ENCODE data around the gene XIST. TPM values are rescaled to one million over a fixed set of nuclear protein-coding genes. Genes with fewer than 3 reads are reported as not detected.

The XIST gene
- total RNA-seq (2013; cell fraction: nucleolus; rRNA removed) = 4,039 and 4,200 TPM in 2 replicates
- total RNA-seq (2014; rRNA removed) (77.3 and 93.1 TPM in 2 replicates), total RNA-seq (2014; rRNA removed; fragmentation: Illumina TruSeq; extraction: Trizol) (105 and 119 TPM in 2 replicates), total RNA-seq (2021) (154 and 170 TPM in 2 replicates), polyA plus RNA-seq (2011; rRNA removed) (787 and 1,031 TPM in 2 replicates), polyA plus RNA-seq (2014; fragmentation: Illumina TruSeq; extraction: Trizol) (322 and 429 TPM in 2 replicates), polyA plus RNA-seq (2014; fragmentation: Nextera tagmentation; extraction: Ambion mirVana) (10 to 100 TPM; 53.4 to 77.6 TPM), polyA plus RNA-seq (2014; rRNA removed) (215 and 227 TPM in 2 replicates), polyA plus RNA-seq (2016; fragmentation: Nextera tagmentation; extraction: Ambion mirVana) (10 to 100 TPM; 39.1 to 41.6 TPM), polyA minus RNA-seq (2011; rRNA and poly(A)+ RNA removed) (481 and 554 TPM in 2 replicates), Bru-seq, nascent RNA (percentile 99 among the genes with signal in this experiment), BruChase-seq, experiment 1, labeled RNA remaining after a 6-hour chase (percentile 100 among the genes with signal in this experiment), BruChase-seq, experiment 2, labeled RNA remaining after a 2-hour chase (percentile 100 among the genes with signal in this experiment)
- polyA plus RNA-seq (2011; ENCODE audit: low read depth) = 133 TPM
- 6.1 and 6.2 TPM in 2 replicates for polyA plus RNA-seq (2011; cell fraction: cytosol; rRNA removed)
- polyA plus RNA-seq (2011; cell fraction: nucleus; rRNA removed) = 2,765 and 5,125 TPM in 2 replicates
- 262 and 278 TPM in 2 replicates for polyA plus RNA-seq (2012)
- polyA minus RNA-seq (2011; cell fraction: cytosol; rRNA and poly(A)+ RNA removed) = 7.1 and 9.0 TPM in 2 replicates
- 1,025 and 1,734 TPM in 2 replicates for polyA minus RNA-seq (2011; cell fraction: nucleus; rRNA and poly(A)+ RNA removed)
- long read RNA-seq, experiment 1, partial matches to known transcripts = 1 of 5 reads
- long read RNA-seq, experiment 1, other reads (novel, unspliced or antisense) = 4 of 5 reads
- long read RNA-seq, experiment 2, full-length matches to known transcripts = 1 of 72 reads
- long read RNA-seq, experiment 2, partial matches to known transcripts = 6 of 72 reads
- long read RNA-seq, experiment 2, other reads (novel, unspliced or antisense) = 65 of 72 reads

DNA sequence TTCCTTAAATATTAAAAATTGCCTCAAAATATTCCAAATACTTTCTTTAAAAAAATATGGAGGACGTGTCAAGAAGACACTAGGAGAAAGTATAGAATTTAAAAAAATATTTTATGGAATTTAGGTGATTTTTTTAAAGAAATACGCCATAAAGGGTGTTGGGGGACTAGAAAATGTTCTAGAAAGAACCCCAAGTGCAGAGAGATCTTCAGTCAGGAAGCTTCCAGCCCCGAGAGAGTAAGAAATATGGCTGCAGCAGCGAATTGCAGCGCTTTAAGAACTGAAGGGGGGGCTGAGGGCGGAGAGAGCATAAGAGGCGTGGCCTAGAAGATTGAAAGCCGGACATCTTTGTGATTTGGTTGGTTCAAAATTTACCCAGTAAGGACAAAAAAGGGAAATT, at the start of gene XIST:
TSS of gene XIST (minus strand) at position 248 of the 400 bp plus-strand sequence.
- Histone ChIP-seq H4K20me1 (ENCODE audit: control insufficient read depth, insufficient read depth) (no peaks in the 10 kb centered on the region), H3K4me1 (ENCODE audit: control insufficient read depth, insufficient read depth, low read length) (no peaks in the 10 kb centered on the region), H3K79me2 (ENCODE audit: control insufficient read depth, insufficient read depth, low read length) (peaks cover 45% of the 10 kb centered on the region), H3K9me3 (replicated peaks; ENCODE audit: control insufficient read depth, insufficient read depth, low read length) (no peaks in the 10 kb centered on the region), H3K9ac (ENCODE audit: control insufficient read depth, insufficient read depth, low read length) (peak within 1 kb of the TSS; percentile 81), H3K36me3 (ENCODE audit: control insufficient read depth in 2 of 2, insufficient read depth in 2 of 2, low read length in 1 of 2) (no peaks in the 10 kb centered on the region), H2AFZ (ENCODE audit: control insufficient read depth, low read depth, low read length) (peak within 1 kb of the TSS; percentile 1; the same call in 1 of the 2 replicates), H3K4me3 (peak within 1 kb of the TSS; percentile 79), H3K27me3 (replicated peaks in 1 of 2; ENCODE audit: control insufficient read depth in 2 of 2, insufficient read depth in 2 of 2, low read length in 1 of 2) (no peaks in the 10 kb centered on the region), H3K27ac (ENCODE audit: control insufficient read depth, insufficient read depth) (peak within 1 kb of the TSS; percentile 70), H3K4me2 (ENCODE audit: control insufficient read depth, insufficient read depth) (no peak within 1 kb of the TSS)
- RAD21 ChIA-PET (ENCODE audit: unreplicated experiment) = interaction anchor here (0.7 to 2.0 kb wide), 4 partner anchors 163 to 281 kb away, joined by 3 to 4 read pairs (median 4); no protein-coding TSS in a partner anchor
- FAIRE-seq (peak; percentile 70), DNase-seq (ENCODE audit: low read depth, low spot score) (peak; percentile 52), ATAC-seq (peak; percentile 42)
- no TSS peak for BruUV-seq (replicated peaks)
- CTCF ChIA-PET = interaction anchor here (1.0 to 1.7 kb wide), 2 partner anchors 12 to 161 kb away, joined by 3 read pairs; no protein-coding TSS in a partner anchor
- POLR2A ChIA-PET = no interaction called here
- SMC1A ChIA-PET (ENCODE audit: uncharacterized antibody, unreplicated experiment) = interaction anchor here (1.2 to 3.5 kb wide), 4 partner anchors 17 to 281 kb away, joined by 3 to 27 read pairs (median 5); no protein-coding TSS in a partner anchor
- intact Hi-C loops (cut with micrococcal nuclease; ENCODE audit: unreplicated experiment) (no loop called here), in situ Hi-C loops (cut with MboI) (loop anchor here (10.0 kb wide), 3 partner anchors 492 to 1578 kb away; partner anchors contain the start of gene RPS4X)
- WGBS (ENCODE audit: insufficient coverage, insufficient replicate concordance, low lambda C conversion rate, missing lambda C conversion rate) = 29% methylated on average over 8 of the region's 8 CpGs
- TF ChIP-seq, protein P1, sequence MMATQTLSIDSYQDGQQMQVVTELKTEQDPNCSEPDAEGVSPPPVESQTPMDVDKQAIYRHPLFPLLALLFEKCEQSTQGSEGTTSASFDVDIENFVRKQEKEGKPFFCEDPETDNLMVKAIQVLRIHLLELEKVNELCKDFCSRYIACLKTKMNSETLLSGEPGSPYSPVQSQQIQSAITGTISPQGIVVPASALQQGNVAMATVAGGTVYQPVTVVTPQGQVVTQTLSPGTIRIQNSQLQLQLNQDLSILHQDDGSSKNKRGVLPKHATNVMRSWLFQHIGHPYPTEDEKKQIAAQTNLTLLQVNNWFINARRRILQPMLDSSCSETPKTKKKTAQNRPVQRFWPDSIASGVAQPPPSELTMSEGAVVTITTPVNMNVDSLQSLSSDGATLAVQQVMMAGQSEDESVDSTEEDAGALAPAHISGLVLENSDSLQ (IDR thresholded peaks at IDR 0.05) = peak; percentile 90
- TF ChIP-seq CREM (IDR thresholded peaks at IDR 0.05; ENCODE audit: low read depth) (no peak), FOXM1 (IDR thresholded peaks at IDR 0.05; ENCODE audit: low read depth, low read length) (0 out of 2 replicates have a peak, but pooled peaks have one; percentile 21), GATAD2B (conservative IDR thresholded peaks at IDR 0.05; ENCODE audit: low read depth) (no peak), POLR2AphosphoS5 (IDR thresholded peaks at IDR 0.05; ENCODE audit: low read length) (peak; percentile 98), POLR2AphosphoS2 (IDR thresholded peaks at IDR 0.05; ENCODE audit: low read depth, low read length) (no peak), YY1 (IDR thresholded peaks at IDR 0.05; ENCODE audit: low read depth, low read length) (peak; percentile 92)
- TF ChIP-seq, protein P2, sequence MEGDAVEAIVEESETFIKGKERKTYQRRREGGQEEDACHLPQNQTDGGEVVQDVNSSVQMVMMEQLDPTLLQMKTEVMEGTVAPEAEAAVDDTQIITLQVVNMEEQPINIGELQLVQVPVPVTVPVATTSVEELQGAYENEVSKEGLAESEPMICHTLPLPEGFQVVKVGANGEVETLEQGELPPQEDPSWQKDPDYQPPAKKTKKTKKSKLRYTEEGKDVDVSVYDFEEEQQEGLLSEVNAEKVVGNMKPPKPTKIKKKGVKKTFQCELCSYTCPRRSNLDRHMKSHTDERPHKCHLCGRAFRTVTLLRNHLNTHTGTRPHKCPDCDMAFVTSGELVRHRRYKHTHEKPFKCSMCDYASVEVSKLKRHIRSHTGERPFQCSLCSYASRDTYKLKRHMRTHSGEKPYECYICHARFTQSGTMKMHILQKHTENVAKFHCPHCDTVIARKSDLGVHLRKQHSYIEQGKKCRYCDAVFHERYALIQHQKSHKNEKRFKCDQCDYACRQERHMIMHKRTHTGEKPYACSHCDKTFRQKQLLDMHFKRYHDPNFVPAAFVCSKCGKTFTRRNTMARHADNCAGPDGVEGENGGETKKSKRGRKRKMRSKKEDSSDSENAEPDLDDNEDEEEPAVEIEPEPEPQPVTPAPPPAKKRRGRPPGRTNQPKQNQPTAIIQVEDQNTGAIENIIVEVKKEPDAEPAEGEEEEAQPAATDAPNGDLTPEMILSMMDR (IDR thresholded peaks at IDR 0.05 in 2 of 3, conservative IDR thresholded peaks at IDR 0.05 in 1 of 3; ENCODE audit: control insufficient read depth in 2 of 3, extremely low read depth in 1 of 3, insufficient read depth in 1 of 3, low read depth in 3 of 3, low read length in 3 of 3) = no peak
- TF ChIP-seq, protein P3, sequence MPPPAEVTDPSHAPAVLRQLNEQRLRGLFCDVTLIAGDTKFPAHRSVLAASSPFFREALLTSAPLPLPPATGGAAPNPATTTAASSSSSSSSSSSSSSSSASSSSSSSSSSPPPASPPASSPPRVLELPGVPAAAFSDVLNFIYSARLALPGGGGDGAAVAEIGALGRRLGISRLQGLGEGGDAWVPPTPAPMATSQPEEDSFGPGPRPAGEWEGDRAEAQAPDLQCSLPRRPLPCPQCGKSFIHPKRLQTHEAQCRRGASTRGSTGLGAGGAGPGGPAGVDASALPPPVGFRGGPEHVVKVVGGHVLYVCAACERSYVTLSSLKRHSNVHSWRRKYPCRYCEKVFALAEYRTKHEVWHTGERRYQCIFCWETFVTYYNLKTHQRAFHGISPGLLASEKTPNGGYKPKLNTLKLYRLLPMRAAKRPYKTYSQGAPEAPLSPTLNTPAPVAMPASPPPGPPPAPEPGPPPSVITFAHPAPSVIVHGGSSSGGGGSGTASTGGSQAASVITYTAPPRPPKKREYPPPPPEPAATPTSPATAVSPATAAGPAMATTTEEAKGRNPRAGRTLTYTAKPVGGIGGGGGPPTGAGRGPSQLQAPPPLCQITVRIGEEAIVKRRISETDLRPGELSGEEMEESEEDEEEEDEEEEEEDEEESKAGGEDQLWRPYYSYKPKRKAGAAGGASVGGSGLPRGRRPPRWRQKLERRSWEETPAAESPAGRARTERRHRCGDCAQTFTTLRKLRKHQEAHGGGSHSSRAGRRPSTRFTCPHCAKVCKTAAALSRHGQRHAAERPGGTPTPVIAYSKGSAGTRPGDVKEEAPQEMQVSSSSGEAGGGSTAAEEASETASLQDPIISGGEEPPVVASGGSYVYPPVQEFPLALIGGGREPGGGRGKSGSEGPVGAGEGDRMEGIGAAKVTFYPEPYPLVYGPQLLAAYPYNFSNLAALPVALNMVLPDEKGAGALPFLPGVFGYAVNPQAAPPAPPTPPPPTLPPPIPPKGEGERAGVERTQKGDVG (CRISPR knock-in tag; IDR thresholded peaks at IDR 0.05) = no peak
- TF ChIP-seq, protein P4, sequence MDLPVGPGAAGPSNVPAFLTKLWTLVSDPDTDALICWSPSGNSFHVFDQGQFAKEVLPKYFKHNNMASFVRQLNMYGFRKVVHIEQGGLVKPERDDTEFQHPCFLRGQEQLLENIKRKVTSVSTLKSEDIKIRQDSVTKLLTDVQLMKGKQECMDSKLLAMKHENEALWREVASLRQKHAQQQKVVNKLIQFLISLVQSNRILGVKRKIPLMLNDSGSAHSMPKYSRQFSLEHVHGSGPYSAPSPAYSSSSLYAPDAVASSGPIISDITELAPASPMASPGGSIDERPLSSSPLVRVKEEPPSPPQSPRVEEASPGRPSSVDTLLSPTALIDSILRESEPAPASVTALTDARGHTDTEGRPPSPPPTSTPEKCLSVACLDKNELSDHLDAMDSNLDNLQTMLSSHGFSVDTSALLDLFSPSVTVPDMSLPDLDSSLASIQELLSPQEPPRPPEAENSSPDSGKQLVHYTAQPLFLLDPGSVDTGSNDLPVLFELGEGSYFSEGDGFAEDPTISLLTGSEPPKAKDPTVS (IDR thresholded peaks at IDR 0.05; ENCODE audit: low read depth, low read length) = 0 out of 2 replicates have a peak, but pooled peaks have one; percentile 19
